PC-3 (cell line): ENCODE measurements around the gene DSP. TPM values are rescaled to one million over a fixed set of nuclear protein-coding genes. Genes with fewer than 3 reads are reported as not detected.

ENCODE experiments used
- ATAC-seq: fragments of 200-7000 bp; cut with Tn5 transposase; 2 replicates; pipeline ENCODE4 v1.9.1; 2020; ENCODE audit warnings: mild to moderate bottlenecking, moderate library complexity
- BruUV-seq: library from RNA; stranded (reverse); fragments of 400-500 nt; replicated peaks from 2 replicates; lab custom pipeline; 2021; lab: Mats Ljungman, UMichigan
- CTCF ChIA-PET: fragments of 300-600 bp; sonication (Branson Sonifier 250); formaldehyde crosslinking; loops from one replicate; lab custom pipeline; 2022; ENCODE audit warnings: antibody characterized with exemption; lab: Charles Lee
- POLR2A ChIA-PET: fragments of 300-600 bp; sonication (Branson Sonifier 250); formaldehyde crosslinking; loops from one replicate; lab custom pipeline; 2022; ENCODE audit warnings: antibody characterized with exemption; ENCODE audit not compliant: unreplicated experiment; lab: Charles Lee
- DNase-seq: peaks from one replicate; pipeline ENCODE4 v3.0.0-alpha.2; 2015
- H2AFZ ChIP-seq: fragments of 300-600 bp; sonication (generic); 2 replicates; pipeline ENCODE4 v1.6.0; 2016; ENCODE audit warnings: antibody characterized with exemption, low read length
- H3F3A ChIP-seq: fragments of 300-600 bp; sonication (generic); one replicate; pipeline ENCODE4 v1.6.0; 2017; ENCODE audit warnings: antibody characterized with exemption, low read length, control low read depth, mild to moderate bottlenecking; ENCODE audit not compliant: unreplicated experiment
- H3K27ac ChIP-seq: fragments of 300-600 bp; sonication (generic); 2 replicates; pipeline ENCODE4 v1.5.1; 2016; ENCODE audit warnings: mild to moderate bottlenecking, low read length
- H3K27me3 ChIP-seq: fragments of 300-600 bp; sonication (generic); 2 replicates; pipeline ENCODE4 v1.6.1; 2016; ENCODE audit warnings: low read length, mixed read lengths
- H3K36me3 ChIP-seq: fragments of 300-600 bp; sonication (generic); 2 replicates; pipeline ENCODE4 v1.6.1; 2016; ENCODE audit warnings: low read depth, mixed run types, low read length, mixed read lengths
- H3K4me1 ChIP-seq: fragments of 300-600 bp; sonication (generic); 2 replicates; pipeline ENCODE4 v1.5.1; 2016; ENCODE audit warnings: low read length; ENCODE audit not compliant: insufficient read depth
- H3K4me2 ChIP-seq: fragments of 300-600 bp; sonication (generic); 2 replicates; pipeline ENCODE4 v1.6.0; 2016; ENCODE audit warnings: low read length
- H3K4me3 ChIP-seq: fragments of 300-600 bp; sonication (generic); 2 replicates; pipeline ENCODE4 v1.5.1; 2016; ENCODE audit warnings: mild to moderate bottlenecking, low read length, mixed read lengths
- H3K79me2 ChIP-seq: fragments of 300-600 bp; sonication (generic); 2 replicates; pipeline ENCODE4 v1.6.1; 2017; ENCODE audit warnings: low read length, mixed read lengths
- H3K9ac ChIP-seq: fragments of 300-600 bp; sonication (generic); 2 replicates; pipeline ENCODE4 v1.6.0; 2016; ENCODE audit warnings: mild to moderate bottlenecking, low read length
- H3K9me2 ChIP-seq: fragments of 300-600 bp; sonication (generic); replicated peaks from 2 replicates; pipeline ENCODE4 v1.6.1; 2016; ENCODE audit warnings: mixed run types, low read length, mixed read lengths
- H3K9me3 ChIP-seq: fragments of 300-600 bp; sonication (generic); 2 replicates; pipeline ENCODE4 v1.6.1; 2016; ENCODE audit warnings: low read length, mixed read lengths
- H4K20me1 ChIP-seq: fragments of 300-600 bp; sonication (generic); 2 replicates; pipeline ENCODE4 v1.6.1; 2016; ENCODE audit warnings: low read length, mixed read lengths
- EZH2 ChIP-seq: fragments of 300-600 bp; sonication (generic); IDR thresholded peaks from one replicate; pipeline ENCODE4 v1.6.1; 2017; ENCODE audit warnings: antibody characterized with exemption, mild to moderate bottlenecking, low read length; ENCODE audit not compliant: unreplicated experiment
- EZH2phosphoT487 ChIP-seq: fragments of 300-600 bp; sonication (generic); IDR thresholded peaks from 2 replicates; pipeline ENCODE4 v1.6.1; 2018; ENCODE audit warnings: mild to moderate bottlenecking, antibody characterized with exemption, low read length, borderline replicate concordance
- intact Hi-C: fragments of 100-400 bp; cut with micrococcal nuclease; formaldehyde crosslinking; loops from 2 replicates; pipeline ENCODE4 v1.9.0; 2023
- total RNA-seq: library from RNA; depleted of rRNA; stranded (reverse); fragments of >200 nt; gene quantifications from 2 replicates; pipeline ENCODE4 v1.2.3, GENCODE V29; 2014; rRNA removed
- TF ChIP-seq, protein P1 (sequence below): fragments of 300-600 bp; sonication (generic); conservative IDR thresholded peaks from 2 replicates; pipeline ENCODE4 v1.5.1; 2017; ENCODE audit warnings: antibody characterized with exemption, low read depth, mild to moderate bottlenecking, low read length

The DSP gene
- total RNA-seq, 1 experiment from 2014 or later, result 54.7 TPM

DNA sequence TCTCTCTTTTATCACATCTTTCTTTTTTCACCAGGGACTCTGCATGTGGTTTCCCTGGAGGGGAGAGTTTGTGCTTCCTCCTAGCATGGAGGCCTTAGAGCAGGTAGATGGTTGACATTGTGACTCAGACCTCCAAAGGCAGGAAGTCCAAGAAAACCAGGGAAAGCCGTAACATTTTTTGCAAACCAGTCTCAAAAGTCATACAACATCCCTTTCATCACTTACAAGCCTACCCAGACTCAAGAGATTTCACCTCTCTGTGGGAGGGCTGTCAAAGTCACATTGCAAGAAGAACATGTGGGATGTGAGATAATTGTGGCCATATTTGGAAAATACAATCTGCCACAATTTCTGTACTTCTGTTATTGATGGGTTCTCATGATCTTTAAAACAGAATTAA lies 94.7 kb downstream of the DSP start:
- no peak overlapping the region for H3K4me3 ChIP-seq
- H3K27ac ChIP-seq, result no peak overlapping the region
- no peaks in the 10 kb centered on the region for H4K20me1 ChIP-seq
- ChIA-PET POLR2A (no interaction called here), CTCF (no interaction called here)
- no peak overlapping the region for H3K4me2 ChIP-seq
- no peaks in the 10 kb centered on the region for H3K79me2 ChIP-seq
- no peaks in the 10 kb centered on the region for H3K9me3 ChIP-seq
- no peak overlapping the region for H3K9ac ChIP-seq
- H3K4me1 ChIP-seq, result peaks cover 21% of the 10 kb centered on the region
- intact Hi-C loops, result no loop called here
- peak; percentile 39; the same call in 1 of the 2 replicates for ATAC-seq
- no peak overlapping the region; the same call in 1 of the 2 replicates for H2AFZ ChIP-seq
- BruUV-seq, result no TSS peak
- TF ChIP-seq, protein P1, sequence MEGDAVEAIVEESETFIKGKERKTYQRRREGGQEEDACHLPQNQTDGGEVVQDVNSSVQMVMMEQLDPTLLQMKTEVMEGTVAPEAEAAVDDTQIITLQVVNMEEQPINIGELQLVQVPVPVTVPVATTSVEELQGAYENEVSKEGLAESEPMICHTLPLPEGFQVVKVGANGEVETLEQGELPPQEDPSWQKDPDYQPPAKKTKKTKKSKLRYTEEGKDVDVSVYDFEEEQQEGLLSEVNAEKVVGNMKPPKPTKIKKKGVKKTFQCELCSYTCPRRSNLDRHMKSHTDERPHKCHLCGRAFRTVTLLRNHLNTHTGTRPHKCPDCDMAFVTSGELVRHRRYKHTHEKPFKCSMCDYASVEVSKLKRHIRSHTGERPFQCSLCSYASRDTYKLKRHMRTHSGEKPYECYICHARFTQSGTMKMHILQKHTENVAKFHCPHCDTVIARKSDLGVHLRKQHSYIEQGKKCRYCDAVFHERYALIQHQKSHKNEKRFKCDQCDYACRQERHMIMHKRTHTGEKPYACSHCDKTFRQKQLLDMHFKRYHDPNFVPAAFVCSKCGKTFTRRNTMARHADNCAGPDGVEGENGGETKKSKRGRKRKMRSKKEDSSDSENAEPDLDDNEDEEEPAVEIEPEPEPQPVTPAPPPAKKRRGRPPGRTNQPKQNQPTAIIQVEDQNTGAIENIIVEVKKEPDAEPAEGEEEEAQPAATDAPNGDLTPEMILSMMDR, result no peak
- TF ChIP-seq EZH2 (no peak), EZH2phosphoT487 (no peak)
- no peaks in the 10 kb centered on the region for H3K9me2 ChIP-seq
- peak; percentile 55 for DNase-seq
- no peaks in the 10 kb centered on the region for H3K27me3 ChIP-seq
- no peaks in the 10 kb centered on the region for H3F3A ChIP-seq
- H3K36me3 ChIP-seq, result no peaks in the 10 kb centered on the region

Other genes starting within 250 kb of the DSP start
- 65.2 and 67.2 TPM in 2 replicates for gene SSR1, start 228.5 kb upstream of the DSP start, total RNA-seq
- 0.29 TPM in 1 of 2 replicates, not detected in the other for gene CAGE1, start 151.9 kb upstream of the DSP start, total RNA-seq
- 29.8 and 39.9 TPM in 2 replicates for gene RIOK1, start 151.9 kb upstream of the DSP start, total RNA-seq
- gene SNRNP48, start 48.5 kb downstream of the DSP start, total RNA-seq, result 7.0 and 7.7 TPM in 2 replicates
- gene BMP6, start 184.4 kb downstream of the DSP start, total RNA-seq, result 0.15 and 1.3 TPM in 2 replicates